GM18907 (cell line): ENCODE results near the gene DPYSL3.
A peak's percentile ranks its signal among the peaks of the same experiment; 100 is the strongest.

Source experiments
- ATAC-seq: cut with Tn5 transposase; IDR thresholded peaks from one replicate; pipeline ENCODE4 v1.9.1; 2021; ENCODE audit warnings: mild to moderate bottlenecking, moderate library complexity; ENCODE audit not compliant: unreplicated experiment

The DPYSL3 gene

GRCh38 chr5:147406636-147407035 is 103.2 kb downstream of the DPYSL3 start:
- ATAC-seq, result no peak

GRCh38 chr5:147404706-147405105 is 105.2 kb downstream of the DPYSL3 start:
- peak; percentile 36 for ATAC-seq

- ATAC-seq, result peak; percentile 98
Observed at GRCh38 chr5:147403651-147404640, 105.9 kb downstream of the DPYSL3 start.

- ATAC-seq, result no peak
Observed at GRCh38 chr5:147400881-147401280, 109.0 kb downstream of the DPYSL3 start.

- no peak for ATAC-seq
Observed at GRCh38 chr5:147400126-147400809, 109.6 kb downstream of the DPYSL3 start.

GRCh38 chr5:147398860-147399259 is 111.0 kb downstream of the DPYSL3 start:
- ATAC-seq, result no peak

- no peak for ATAC-seq
Observed at GRCh38 chr5:147397616-147398015, 112.3 kb downstream of the DPYSL3 start.

GRCh38 chr5:147396070-147396823 is 113.6 kb downstream of the DPYSL3 start:
- ATAC-seq, result no peak

- ATAC-seq, result no peak
Observed at GRCh38 chr5:147393874-147394672, 115.8 kb downstream of the DPYSL3 start.

- ATAC-seq, result peak; percentile 95
Observed at GRCh38 chr5:147391781-147392180, 118.1 kb downstream of the DPYSL3 start.

GRCh38 chr5:147390654-147391225 is 119.1 kb downstream of the DPYSL3 start:
- no peak for ATAC-seq

GRCh38 chr5:147388184-147389108 is 121.4 kb downstream of the DPYSL3 start:
- ATAC-seq, result no peak

- ATAC-seq, result no peak
Observed at GRCh38 chr5:147387109-147387508, 122.8 kb downstream of the DPYSL3 start.

GRCh38 chr5:147384346-147385193 is 125.3 kb downstream of the DPYSL3 start:
- ATAC-seq, result no peak

GRCh38 chr5:147382776-147383175 is 127.1 kb downstream of the DPYSL3 start:
- no peak for ATAC-seq

- ATAC-seq, result no peak
Observed at GRCh38 chr5:147381555-147381954, 128.3 kb downstream of the DPYSL3 start.

GRCh38 chr5:147377682-147378081 is 132.2 kb downstream of the DPYSL3 start:
- no peak for ATAC-seq

GRCh38 chr5:147375151-147375550 is 134.7 kb downstream of the DPYSL3 start:
- ATAC-seq, result no peak
